GM13976 (cell line): ENCODE data around the gene THUMPD2.

Experiments
- DNase-seq: peaks from one replicate; pipeline ENCODE4 v3.0.0; 2012; ENCODE audit warnings: low spot score
- CTCF ChIP-seq: IDR thresholded peaks from 2 replicates; pipeline ENCODE4 v1.5.1; 2012; ENCODE audit warnings: borderline replicate concordance, mild to moderate bottlenecking; ENCODE audit not compliant: insufficient read depth; ENCODE audit errors: extremely low read depth, missing control alignments, control extremely low read depth
- in situ Hi-C: fragments of 300-500 bp; cut with MboI; formaldehyde crosslinking; loops from one replicate; pipeline ENCODE4 v1.12.0; 2022; ENCODE audit warnings: low sequenced_read_pairs, mixed read lengths, inconsistent platforms; ENCODE audit not compliant: unreplicated experiment

Gene THUMPD2

GRCh38 chr2:39706312-39706711 is 72.7 kb downstream of the THUMPD2 start:
- DNase-seq: no peak
- no peak for TF ChIP-seq CTCF
- in situ Hi-C loops: loop anchor here (25.0 kb wide), 1 partner anchor 319 kb away; no protein-coding TSS in a partner anchor

GRCh38 chr2:39705638-39706037 is 73.4 kb downstream of the THUMPD2 start:
- no peak for DNase-seq
- in situ Hi-C loops: loop anchor here (25.0 kb wide), 1 partner anchor 318 kb away; no protein-coding TSS in a partner anchor
- TF ChIP-seq CTCF: no peak

DNA sequence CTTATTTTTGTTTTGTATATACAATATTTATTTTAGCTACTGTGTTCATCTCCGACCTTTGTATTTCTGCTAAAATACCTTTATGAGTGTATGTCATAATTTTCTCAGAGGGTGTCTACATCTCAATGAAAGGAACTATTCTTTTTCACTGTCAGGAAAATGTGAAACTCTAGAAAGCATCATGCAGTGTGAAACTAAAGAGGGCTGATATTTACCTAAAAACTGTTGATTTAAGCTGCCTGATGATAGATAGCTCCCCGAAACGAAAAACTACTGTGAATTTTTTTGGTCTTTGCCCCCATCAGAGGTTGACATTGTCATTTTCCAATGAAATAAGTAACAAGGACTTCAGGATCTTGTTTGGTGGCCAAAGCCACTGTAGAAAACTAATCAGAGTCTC is 74.5 kb downstream of the THUMPD2 start:
- TF ChIP-seq CTCF: no peak
- no peak for DNase-seq
- in situ Hi-C loops: loop anchor here (25.0 kb wide), 1 partner anchor 317 kb away; no protein-coding TSS in a partner anchor

DNA sequence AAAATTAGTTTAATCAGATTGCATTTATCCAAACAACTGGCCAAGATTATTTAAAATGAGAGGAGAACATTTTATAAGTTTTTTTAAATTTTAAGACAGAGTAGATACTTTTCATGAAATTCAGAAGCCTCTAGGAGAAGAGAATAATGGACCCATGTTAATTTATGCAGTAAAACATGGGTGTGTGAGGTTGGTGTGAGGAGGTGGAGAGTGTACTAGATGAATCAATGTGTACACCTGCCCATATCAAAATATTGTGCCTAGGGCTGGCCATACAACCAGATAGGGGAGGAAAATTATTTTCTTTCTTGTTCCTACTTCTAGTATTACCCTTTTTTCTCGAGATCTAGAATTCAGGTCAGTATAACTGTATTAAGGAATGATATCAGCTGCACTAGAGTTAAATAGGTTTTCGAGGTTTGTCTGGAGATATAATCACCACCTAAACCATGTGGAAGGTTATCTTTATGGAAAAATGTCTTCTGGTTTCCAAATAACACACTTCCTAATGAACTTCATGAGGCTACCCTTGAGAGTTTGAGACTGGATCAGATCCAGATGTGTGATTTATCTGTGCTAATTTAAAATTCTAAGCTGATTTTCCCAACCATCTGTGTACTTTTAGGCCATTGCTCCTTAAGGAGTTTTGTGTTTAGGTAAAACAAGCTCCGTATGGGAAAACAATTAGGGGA is 75.7 kb downstream of the THUMPD2 start:
- in situ Hi-C loops: loop anchor here (25.0 kb wide), 1 partner anchor 316 kb away; no protein-coding TSS in a partner anchor
- no peak for TF ChIP-seq CTCF
- DNase-seq: no peak

DNA sequence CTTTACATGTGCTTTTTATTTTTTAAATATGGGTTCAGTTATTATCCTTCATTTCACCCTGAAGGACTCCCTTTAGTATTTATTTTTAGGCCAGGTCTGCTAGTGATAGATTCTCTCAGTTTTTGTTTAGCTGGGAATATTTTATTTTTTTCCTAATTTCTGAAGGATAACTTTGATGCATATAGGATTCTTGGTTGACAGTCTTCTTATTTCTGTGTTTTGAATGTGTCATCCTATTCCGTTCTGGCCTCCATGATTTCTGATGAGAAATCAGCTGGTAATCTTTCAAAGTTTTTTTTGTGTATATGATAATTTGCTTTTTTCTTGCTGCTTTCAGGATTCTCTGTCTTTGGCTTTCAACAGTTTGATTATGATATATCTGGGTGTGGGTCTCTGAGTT is 77.9 kb downstream of the THUMPD2 start:
- TF ChIP-seq CTCF: no peak
- no peak for DNase-seq
- in situ Hi-C loops: loop anchor here (25.0 kb wide), 1 partner anchor 314 kb away; no protein-coding TSS in a partner anchor

- no peak for TF ChIP-seq CTCF
- no peak for DNase-seq
- in situ Hi-C loops: no loop called here
Measured at GRCh38 chr2:39697454-39697853, 81.6 kb downstream of the THUMPD2 start.

DNA sequence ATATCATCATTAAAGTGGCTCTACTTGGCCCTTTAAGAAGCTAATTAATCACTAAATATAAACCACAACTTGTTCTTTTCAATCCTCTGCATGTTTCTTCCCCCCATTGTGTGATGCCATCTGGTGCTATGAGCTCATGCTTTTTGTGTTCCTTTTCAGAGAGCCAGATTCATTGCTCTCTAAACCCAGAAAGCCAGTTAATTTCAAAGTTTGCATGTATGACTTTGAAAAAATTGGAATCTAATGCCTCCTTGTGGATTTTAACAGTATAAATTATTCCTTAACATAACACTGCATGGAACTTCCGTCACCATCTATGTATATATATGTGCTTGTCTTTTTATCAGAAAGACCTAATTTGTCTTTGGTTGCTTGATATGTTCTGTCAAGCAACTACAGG is 82.2 kb downstream of the THUMPD2 start:
- no peak for DNase-seq
- no peak for TF ChIP-seq CTCF
- in situ Hi-C loops: no loop called here
